HG02759 (cell line): ENCODE measurements around the gene CBX1.

Experiments used
- ATAC-seq: cut with Tn5 transposase; IDR thresholded peaks from one replicate; pipeline ENCODE4 v1.9.1; 2021; ENCODE audit warnings: mild to moderate bottlenecking, moderate library complexity; ENCODE audit not compliant: unreplicated experiment

Gene CBX1

DNA sequence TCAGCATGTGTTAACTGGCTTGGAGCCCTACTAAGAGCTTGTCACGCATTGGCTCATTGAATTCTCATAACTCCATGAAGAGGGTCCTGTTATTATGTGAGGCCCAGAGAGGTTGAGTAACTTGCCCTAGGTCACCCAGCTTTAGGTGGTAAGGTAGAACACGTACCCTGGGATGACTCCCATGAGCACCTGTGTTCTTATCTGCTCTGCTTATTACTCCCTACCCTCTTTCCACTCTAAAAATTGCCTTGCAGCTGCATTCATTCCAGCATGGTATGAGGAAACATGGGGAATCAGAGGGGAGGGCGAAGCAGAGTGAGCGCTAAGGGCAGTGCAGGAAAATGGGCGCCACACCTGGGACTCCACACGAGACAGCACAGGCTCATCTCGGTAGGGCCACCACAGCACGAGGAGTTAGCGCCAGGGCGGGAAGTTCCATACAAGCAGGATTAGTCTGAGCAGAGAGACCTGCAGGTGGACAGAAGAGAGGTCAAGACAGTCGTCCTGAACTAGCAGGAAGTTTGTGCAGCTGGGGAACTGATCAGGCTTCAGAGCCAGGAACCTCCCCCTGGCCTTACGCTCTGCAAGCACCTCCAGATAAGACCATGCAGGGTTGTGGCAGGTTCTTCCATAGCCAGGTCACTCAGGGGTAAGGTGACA is 73.8 kb downstream of the CBX1 start:
- ATAC-seq: no peak

DNA sequence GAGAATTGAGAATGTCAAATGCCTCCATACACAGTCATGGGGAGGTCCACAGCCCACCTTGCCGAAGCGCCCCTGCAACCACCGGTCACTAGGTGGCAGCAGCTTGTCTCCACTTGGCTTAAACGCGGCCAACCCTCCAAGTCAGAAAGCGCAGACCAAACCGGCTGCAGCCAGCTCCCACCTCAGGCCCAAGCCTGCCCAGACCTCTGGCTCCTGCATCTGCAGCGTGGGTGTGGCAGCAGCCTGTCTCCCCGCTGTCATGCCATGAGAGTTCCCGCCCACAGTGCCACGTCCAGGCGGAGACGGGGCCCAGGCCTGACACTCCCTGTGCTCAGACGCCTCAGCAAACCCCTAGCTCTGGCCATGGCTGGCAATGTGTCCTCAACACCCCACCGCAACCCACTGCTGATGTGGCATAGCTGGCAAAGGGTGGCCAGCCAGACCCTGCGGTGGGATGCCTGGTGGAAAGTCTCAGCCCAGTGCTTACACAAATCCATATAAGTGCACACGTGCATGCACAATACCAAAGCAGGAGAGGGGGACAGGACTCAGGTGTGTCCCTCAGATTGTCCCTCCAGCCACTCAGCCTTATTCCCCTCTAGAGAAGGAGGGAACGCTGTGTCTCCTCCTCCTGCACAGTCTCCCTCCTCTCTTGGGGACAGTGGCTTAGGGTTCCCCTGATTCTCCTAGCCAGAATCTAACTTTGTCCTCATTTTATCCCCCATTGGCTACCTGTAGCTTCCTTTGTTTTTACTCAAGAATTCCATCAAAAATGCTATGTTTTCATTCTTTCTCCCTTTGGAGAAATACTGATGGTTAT is 74.6 kb downstream of the CBX1 start:
- ATAC-seq: no peak

DNA sequence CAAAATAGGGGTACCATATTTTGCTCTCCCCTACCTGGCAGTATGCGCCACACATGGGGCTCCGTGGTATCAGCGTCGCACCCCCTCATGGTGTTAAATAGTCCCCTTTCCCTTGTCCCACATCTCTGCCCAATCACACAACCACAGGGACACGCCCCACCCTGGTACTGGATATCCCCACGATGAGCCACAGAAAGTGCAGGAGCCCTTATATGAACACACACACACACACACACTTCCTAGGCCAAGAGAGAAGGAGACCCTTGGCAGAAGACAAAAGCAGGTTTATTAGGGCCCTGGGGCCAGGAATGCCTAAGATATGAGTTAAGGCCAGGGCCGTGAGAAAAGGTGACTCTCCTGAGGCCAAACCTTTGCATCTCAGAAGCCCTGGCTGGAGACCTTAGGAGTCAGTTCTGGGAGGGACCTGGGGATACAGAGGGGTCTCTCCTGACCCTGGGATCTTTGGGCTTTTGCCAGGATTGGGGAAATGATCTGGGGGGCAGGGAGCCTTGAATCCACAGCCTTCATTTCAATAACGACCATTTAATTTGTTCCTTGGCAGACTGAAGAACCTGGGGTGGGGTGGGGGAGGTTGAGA is 75.3 kb downstream of the CBX1 start:
- no peak for ATAC-seq

DNA sequence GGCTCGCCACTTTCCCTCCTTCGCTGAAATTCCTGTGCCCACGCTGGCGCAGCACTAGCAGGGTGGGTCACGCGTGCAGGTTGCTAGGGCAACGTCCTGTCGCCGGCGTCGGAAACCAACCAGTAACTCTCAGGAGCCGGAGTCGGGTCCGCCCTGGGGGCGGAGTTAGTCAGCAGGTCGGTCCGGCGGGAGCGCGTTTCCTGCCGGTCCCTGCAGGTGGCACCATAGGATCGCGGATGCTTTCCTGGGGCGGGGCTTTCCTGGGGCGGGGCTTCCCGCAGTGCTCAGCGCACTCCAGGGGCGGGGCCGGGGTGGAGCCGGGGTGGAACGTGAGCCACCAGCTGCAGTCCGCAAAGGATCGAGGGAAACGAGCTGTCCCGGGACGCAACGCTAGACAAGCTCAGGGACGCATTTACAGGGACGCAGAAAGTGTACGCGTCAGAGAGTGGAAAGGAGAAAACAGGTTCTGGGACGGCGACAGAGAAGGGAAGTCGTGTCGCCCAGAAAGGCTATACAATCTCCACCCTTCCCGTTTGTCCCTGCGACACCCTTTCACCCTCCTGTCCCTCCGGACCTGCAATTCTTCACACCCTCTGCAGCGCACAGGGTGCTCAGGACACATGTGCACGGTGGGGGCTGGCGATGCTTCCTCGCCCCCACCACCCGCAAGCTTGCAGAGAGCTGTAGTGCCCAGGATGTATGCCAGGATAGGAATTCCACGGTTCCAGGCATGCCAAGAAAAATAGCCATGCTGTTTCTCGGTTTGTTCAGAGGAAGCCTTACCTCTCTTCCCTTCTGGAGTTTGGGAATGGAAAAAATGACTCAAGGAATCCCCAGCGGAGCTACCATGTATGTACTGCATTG is 76.0 kb downstream of the CBX1 start:
- ATAC-seq: peak; percentile 82

DNA sequence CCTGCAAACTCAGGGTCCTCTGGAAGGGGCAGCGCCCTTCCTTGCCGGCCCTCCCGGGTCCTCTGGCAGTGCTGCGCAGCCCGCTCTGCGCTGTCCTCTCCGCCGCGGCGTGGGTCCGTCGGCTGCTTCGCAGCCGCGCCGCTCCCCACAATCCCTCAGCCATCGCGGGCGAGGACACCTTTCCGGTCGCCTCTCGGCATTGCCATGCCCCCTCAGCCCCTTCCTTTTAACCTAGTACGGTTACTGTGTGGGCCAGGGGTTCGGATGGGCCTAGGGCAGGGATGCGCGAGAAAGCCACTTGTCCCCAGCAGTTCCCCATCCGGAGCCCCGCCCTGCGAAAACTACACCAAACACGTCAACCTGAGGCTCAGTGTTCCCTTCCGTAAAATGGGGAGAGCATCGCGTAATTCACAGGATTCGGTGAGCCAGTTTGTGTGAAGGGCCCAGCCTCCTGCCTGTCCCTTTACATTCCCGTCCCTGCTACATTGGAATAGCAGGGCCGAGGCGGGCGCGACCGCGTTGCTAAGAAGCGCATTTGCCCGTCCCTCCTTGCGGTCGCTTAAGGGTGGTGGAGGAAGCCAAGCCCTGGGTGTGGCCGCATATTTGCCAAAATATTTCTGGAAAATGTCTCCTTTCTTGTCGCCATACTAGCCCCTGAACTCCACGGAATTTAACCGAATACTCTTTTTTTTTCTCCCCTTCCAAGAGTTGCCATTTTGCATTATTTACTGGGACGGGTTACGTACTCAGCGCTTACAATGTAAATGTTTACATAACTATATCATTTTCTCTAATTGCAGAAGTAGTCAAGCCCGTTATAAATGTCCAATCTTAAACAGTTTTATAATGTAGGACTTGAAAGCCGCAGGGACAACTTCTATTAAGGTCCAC is 76.9 kb downstream of the CBX1 start:
- no peak for ATAC-seq

DNA sequence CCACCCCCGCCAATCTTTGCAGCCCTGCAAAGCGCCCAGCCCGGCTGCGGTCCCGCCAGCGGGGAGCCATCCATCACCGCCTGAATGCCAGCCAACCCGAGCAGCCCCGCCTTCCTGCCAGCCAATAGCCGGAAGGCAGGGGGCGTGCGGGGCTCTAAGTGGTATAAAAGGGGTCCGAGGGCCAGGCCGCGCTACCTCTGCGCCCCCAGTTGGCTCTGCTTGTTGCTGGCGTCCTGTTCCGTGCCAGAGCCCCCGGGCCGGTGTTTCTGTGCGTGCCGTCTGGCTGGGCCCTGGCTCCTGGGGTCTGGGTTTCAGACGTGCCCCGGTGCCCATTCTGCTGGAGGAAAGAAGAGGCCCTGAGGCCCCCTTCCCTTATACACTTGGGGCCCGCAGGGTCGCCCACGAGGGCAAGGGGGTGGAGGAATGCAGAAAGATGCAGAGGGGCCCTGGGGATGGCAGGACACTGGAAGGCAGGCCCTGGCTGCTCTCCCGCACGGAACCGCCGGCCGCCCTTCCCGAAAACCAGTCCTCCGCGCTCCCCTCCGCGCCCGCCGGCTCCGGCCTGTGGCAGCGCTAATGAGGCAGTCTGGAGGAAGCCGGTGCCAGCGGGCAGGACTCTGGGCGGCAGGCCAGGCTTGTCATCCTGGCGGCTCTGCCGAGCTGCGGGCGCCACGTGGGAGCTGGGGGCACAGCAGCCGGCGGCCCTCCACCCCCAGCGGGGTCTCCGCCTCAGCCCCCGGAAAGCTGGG is 77.7 kb downstream of the CBX1 start:
- ATAC-seq: no peak

DNA sequence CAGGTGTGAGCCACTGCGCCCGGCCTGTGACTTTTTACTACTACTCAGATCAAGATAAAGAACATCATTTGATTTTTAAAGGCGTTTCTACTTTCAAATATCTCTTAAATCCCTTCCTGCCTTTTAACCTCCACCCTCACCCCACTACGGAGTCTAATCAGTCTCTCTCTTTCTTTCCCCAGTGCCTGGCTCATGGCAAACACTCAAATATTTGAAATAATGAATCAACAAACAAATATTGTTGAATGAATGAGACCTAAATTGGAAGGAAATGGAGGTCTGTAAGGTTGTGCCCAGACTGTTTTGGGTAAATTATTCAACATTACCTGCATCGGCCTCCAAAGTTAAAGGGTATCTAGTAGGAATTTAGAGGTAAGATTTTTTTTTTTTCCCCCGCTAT is 78.4 kb downstream of the CBX1 start:
- ATAC-seq: no peak

DNA sequence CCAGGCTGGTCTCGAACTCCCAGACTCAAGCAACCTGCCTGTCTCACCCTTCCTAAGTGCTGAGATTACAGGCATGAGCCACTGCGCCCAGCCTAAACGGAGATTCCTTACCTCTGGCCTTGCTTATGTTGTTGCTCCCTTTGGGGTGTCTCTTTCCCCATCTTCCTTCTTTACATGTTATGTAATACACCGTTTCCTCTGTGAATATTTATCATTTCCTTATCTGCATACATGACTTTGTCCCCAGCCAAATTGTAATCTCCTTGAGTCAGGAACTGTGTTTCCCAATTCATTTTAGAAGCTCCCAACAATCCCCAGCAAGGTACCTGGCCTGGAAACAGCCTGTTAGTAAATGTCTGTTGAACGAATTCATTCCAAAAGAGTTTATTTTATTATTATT is 79.3 kb downstream of the CBX1 start:
- ATAC-seq: no peak
